Thymus (tissue), 11 donors: ENCODE results near the gene TEAD1. TPM values are rescaled to one million over a fixed set of nuclear protein-coding genes. Genes with fewer than 3 reads are reported as not detected.

Experiments
- DNase-seq, 9 donors: peaks; one replicate each; pipeline ENCODE4 v3.0.0-alpha.2; 2013; ENCODE audit warnings: low spot score in 9 of 9, low read depth in 6 of 9, missing footprints in 1 of 9
- H3K27ac ChIP-seq, 2 donors: one replicate each; pipeline ENCODE4 v1.5.1; 2013; ENCODE audit warnings: control low read depth in 1 of 2, low read depth in 1 of 2, low read length in 1 of 2, mild to moderate bottlenecking in 1 of 2, moderate library complexity in 1 of 2
- H3K27me3 ChIP-seq, 2 donors: one replicate each; pipeline ENCODE4 v1.5.1; 2013; ENCODE audit warnings: low read length in 1 of 2; ENCODE audit not compliant: control insufficient read depth in 2 of 2, insufficient read depth in 1 of 2
- H3K36me3 ChIP-seq, 2 donors: one replicate each; pipeline ENCODE4 v1.5.1; 2013; ENCODE audit warnings: low read length in 1 of 2, mild to moderate bottlenecking in 1 of 2, moderate library complexity in 1 of 2; ENCODE audit not compliant: control insufficient read depth in 2 of 2, insufficient read depth in 2 of 2
- H3K4me1 ChIP-seq, 2 donors: one replicate each; pipeline ENCODE4 v1.5.1; 2013; ENCODE audit warnings: low read length in 2 of 2; ENCODE audit not compliant: control insufficient read depth in 2 of 2, insufficient read depth in 2 of 2
- H3K4me3 ChIP-seq, 2 donors: one replicate each; pipeline ENCODE4 v1.5.1; 2013; ENCODE audit warnings: low read length in 2 of 2, control low read depth in 1 of 2, mild to moderate bottlenecking in 1 of 2
- H3K9me3 ChIP-seq, 2 donors: one replicate each; pipeline ENCODE4 v1.5.1; 2013; ENCODE audit warnings: low read length in 1 of 2, mild to moderate bottlenecking in 1 of 2; ENCODE audit not compliant: control insufficient read depth in 2 of 2, insufficient read depth in 1 of 2
- WGBS: extraction: QIAGEN DNeasy Blood & Tissue Kit; methylation state at CpG from one replicate; pipeline ENCODE4 v1.1.7; 2013; 5-methylcytosine and 5-hydroxymethylcytosine counted together
- polyA plus RNA-seq: library from polyadenylated mRNA; stranded (reverse); fragments of 200-250 nt; gene quantifications from one replicate; pipeline ENCODE4 v1.2.3, GENCODE V29; 2013
- total RNA-seq: library from RNA; stranded (reverse); fragments of 120-200 nt; gene quantifications from one replicate; pipeline ENCODE4 v1.2.4, GENCODE V29; 2013
- donor health status: healthy.

The TEAD1 gene
- total and polyA plus RNA-seq, 2 donors, result 3.7 to 5.4 TPM

DNA sequence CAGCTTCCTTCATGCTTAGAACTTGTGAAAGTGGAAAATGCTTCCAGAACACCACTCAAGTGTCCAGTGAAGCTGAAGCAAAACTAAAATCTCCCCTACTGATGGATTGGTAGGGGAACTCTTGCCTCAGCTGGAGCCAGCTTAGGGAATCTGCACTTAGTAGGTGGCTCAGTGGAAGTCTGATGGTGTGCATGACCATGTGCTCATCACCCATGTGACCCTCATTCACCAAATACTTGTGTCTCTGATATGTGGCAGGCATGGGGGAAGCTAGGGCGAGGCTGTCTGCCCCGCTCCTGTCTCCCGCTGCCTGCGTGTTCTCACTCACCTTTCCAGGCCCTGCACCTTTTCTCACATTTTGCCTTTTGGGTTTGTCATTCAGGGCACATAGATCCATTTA lies 7.2 kb downstream of the TEAD1 start:
- Histone ChIP-seq H3K4me3 (no peak overlapping the region), H3K27me3 (peaks cover 41 to 66% of the 10 kb centered on the region in 2 donors), H3K36me3 (no peaks in the 10 kb centered on the region), H3K27ac (no peak overlapping the region), H3K9me3 (no peaks in the 10 kb centered on the region), H3K4me1 (peaks cover 0 to 7% of the 10 kb centered on the region in 2 donors)
- WGBS, result 95% methylated on average over 4 of the region's 4 CpGs
- no peak for DNase-seq

GRCh38 chr11:12682288-12682687 lies 8.1 kb downstream of the TEAD1 start:
- H3K4me1 ChIP-seq, result peaks cover 2 to 7% of the 10 kb centered on the region in 2 donors
- WGBS, result 79% methylated on average over 8 of the region's 8 CpGs

GRCh38 chr11:12682737-12683500 lies 8.7 kb downstream of the TEAD1 start:
- H3K9me3 ChIP-seq, result no peaks in the 10 kb centered on the region
- peaks cover 2 to 7% of the 10 kb centered on the region in 2 donors for H3K4me1 ChIP-seq
- DNase-seq, result no peak
- H3K27me3 ChIP-seq, result peaks cover 32 to 55% of the 10 kb centered on the region in 2 donors
- H3K4me3 ChIP-seq, result no peak overlapping the region
- H3K27ac ChIP-seq, result no peak overlapping the region
- no peaks in the 10 kb centered on the region for H3K36me3 ChIP-seq
- WGBS, result 84% methylated on average over 10 of the region's 10 CpGs

More at GRCh38 chr11:12682288-12682687, 8.1 kb downstream of the TEAD1 start:
- Histone ChIP-seq H3K36me3 (no peaks in the 10 kb centered on the region), H3K9me3 (no peaks in the 10 kb centered on the region), H3K4me3 (no peak overlapping the region), H3K27me3 (peaks cover 33 to 58% of the 10 kb centered on the region in 2 donors), H3K27ac (no peak overlapping the region)
- no peak for DNase-seq

GRCh38 chr11:12683874-12684273 lies 9.7 kb downstream of the TEAD1 start:
- Histone ChIP-seq H3K27ac (no peak overlapping the region), H3K4me1 (peaks cover 2 to 7% of the 10 kb centered on the region in 2 donors)
- DNase-seq, result no peak

DNA sequence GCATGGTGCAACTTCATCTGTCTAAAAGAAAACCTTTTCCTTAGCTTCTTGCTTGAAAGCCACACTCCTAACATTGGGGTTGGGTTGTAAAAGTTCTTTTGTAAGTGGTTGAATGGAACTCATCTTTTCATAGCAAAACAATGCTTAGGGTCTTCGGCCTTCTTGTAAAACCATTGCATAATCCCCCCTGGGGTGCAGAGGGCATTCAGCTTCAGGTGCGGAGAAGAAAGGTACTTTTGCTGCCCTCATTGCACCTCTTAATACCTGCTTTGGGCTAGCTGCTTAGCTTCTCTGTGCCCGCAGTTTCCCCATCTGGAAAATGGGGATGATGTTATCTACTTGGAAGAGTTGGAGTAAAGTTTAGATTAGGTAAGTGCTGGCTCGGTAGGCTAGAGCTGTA lies 10.1 kb downstream of the TEAD1 start:
- Histone ChIP-seq H3K9me3 (no peaks in the 10 kb centered on the region), H3K36me3 (no peaks in the 10 kb centered on the region), H3K4me1 (peaks cover 2 to 7% of the 10 kb centered on the region in 2 donors), H3K27ac (no peak overlapping the region), H3K27me3 (peaks cover 21 to 48% of the 10 kb centered on the region in 2 donors), H3K4me3 (no peak overlapping the region)
- WGBS, result 80% methylated on average over 4 of the region's 4 CpGs
- DNase-seq, result no peak

More at GRCh38 chr11:12683874-12684273, 9.7 kb downstream of the TEAD1 start:
- H3K4me3 ChIP-seq, result no peak overlapping the region
- H3K36me3 ChIP-seq, result no peaks in the 10 kb centered on the region
- H3K27me3 ChIP-seq, result peaks cover 26 to 52% of the 10 kb centered on the region in 2 donors
- 87% methylated on average over 5 of the region's 5 CpGs for WGBS
- H3K9me3 ChIP-seq, result no peaks in the 10 kb centered on the region

GRCh38 chr11:12684816-12685215 lies 10.6 kb downstream of the TEAD1 start:
- Histone ChIP-seq H3K27me3 (peaks cover 20 to 43% of the 10 kb centered on the region in 2 donors), H3K27ac (no peak overlapping the region), H3K4me1 (peaks cover 2 to 7% of the 10 kb centered on the region in 2 donors), H3K9me3 (no peaks in the 10 kb centered on the region), H3K4me3 (no peak overlapping the region), H3K36me3 (no peaks in the 10 kb centered on the region)
- no peak for DNase-seq
- WGBS, result 70% methylated on average over 1 of the region's 1 CpG

GRCh38 chr11:12685229-12685628 lies 11.0 kb downstream of the TEAD1 start:
- Histone ChIP-seq H3K4me3 (no peak overlapping the region), H3K27ac (no peak overlapping the region), H3K27me3 (peaks cover 16 to 38% of the 10 kb centered on the region in 2 donors), H3K4me1 (peaks cover 2 to 7% of the 10 kb centered on the region in 2 donors), H3K36me3 (no peaks in the 10 kb centered on the region), H3K9me3 (no peaks in the 10 kb centered on the region)
- 85% methylated on average over 3 of the region's 3 CpGs for WGBS
- no peak for DNase-seq

DNA sequence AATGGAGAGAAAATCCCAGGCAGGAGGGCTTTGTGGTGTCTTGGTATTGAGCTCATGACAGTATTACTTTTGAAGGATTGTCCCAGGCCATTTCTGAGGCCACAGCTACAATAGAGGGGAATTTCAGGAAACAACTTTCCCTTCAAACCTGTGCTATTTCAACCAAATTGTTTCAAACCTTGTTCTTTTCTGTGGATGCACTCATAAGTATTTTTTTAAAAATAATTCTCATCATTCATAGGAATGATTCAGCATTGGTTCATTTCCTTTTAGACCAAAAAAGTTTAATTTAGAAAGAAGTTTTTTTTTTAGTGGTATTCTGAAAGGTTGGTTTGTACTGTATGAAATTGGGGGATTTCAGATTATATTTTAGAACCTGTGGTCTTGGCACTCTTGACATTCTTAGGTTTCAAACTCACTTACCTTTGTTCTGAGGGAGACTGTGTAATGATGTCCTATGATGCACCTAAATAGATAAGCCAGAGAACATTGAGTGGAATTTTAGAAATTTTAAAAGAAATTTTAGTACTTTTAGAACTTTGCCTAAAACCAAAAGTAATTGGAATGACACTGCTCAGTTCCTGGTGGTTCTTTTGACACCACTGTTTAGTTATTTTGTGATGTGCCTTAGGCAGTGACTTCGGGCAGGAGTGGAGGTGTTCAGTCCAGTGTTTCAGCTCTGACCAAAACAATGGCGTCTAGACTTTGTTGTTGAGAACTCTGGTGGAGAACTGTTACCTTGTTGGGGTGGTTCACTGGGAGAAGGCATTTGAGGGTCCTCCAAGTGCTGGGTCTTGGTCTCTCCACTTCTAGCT lies 12.2 kb downstream of the TEAD1 start:
- Histone ChIP-seq H3K27me3 (peaks cover 6 to 31% of the 10 kb centered on the region in 2 donors), H3K4me3 (no peak overlapping the region), H3K9me3 (no peaks in the 10 kb centered on the region), H3K4me1 (peaks cover 0 to 2% of the 10 kb centered on the region in 2 donors), H3K36me3 (no peaks in the 10 kb centered on the region), H3K27ac (no peak overlapping the region)
- WGBS, result 93% methylated on average over 2 of the region's 2 CpGs
- DNase-seq, result no peak

DNA sequence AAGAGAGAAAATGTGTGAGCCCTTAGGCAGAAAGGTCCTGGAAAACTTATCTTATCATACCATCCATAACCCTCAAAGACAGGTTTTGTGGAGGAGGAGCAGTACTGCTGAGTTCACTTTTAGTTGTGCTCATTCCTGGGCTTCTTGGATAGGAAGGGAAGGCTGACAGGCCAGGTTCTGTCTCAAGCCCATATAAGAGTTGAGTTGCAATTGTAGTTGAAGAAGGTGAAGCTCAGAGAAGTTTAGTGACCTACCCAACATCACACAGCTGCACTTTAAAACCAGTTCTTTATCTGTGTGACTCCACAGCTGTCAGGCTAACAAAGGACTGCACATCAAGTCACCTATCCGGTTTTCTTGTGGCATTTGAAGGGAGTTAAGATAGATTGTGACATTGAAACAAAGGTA lies 13.0 kb downstream of the TEAD1 start:
- DNase-seq, result no peak
- Histone ChIP-seq H3K27me3 (peaks cover 3 to 27% of the 10 kb centered on the region in 2 donors), H3K4me1 (peaks cover 0 to 2% of the 10 kb centered on the region in 2 donors), H3K4me3 (no peak overlapping the region), H3K27ac (no peak overlapping the region), H3K36me3 (no peaks in the 10 kb centered on the region), H3K9me3 (no peaks in the 10 kb centered on the region)
- 48% methylated on average over 1 of the region's 1 CpG for WGBS
